GM18951 (cell line): ENCODE data around the gene SLC49A3.

Experiments
- POLR2A ChIP-seq: IDR thresholded peaks from 4 replicates; pipeline ENCODE4 v1.6.1; 2011; ENCODE audit warnings: mild to moderate bottlenecking; ENCODE audit not compliant: insufficient read length, insufficient read depth; ENCODE audit errors: extremely low read depth
- in situ Hi-C: fragments of 300-500 bp; cut with MboI; formaldehyde crosslinking; loops from one replicate; pipeline ENCODE4 v1.12.0; 2022; ENCODE audit warnings: low sequenced_read_pairs, mixed read lengths, inconsistent platforms; ENCODE audit not compliant: unreplicated experiment

Gene SLC49A3

DNA sequence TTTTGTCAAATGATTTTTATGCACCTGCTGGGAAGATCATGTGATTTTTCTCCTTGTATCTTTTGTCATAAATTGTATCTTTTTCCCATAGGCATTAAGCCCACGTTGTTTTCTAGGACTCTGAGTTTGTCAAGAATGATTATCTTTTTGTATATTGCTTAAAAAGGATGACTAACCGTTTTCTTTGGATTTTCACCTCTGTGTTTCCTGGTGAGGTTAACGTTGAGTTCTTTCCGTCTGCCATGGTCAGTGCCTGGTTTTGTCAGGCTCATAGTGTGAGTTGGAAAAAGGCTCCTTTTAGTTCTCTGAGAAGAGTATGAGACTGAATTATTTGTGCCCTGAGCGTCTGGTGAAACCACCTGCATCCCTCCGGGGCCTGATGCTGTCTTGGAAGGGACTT is 38.6 kb upstream of the SLC49A3 start:
- no peak for TF ChIP-seq POLR2A
- in situ Hi-C loops: no loop called here

DNA sequence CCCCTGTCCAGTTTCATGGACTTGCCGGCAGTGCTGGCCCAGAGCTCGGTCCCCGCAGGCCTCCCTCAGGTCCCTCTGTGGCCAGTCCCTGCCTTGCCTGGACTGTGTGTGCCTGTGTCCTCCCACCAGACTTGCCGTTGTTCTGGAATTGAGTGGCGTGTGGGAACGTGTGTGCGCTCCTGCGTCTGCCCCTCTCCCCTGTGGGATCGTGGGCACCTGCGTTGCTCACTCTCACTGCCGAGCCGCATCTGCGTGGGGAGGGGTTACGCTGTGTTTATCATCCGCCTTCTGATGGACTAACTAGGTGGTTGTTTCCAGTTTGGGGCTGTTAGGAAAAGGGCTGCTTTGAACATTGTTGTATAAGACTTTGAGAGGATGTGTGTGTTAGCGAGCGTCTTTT is 37.9 kb upstream of the SLC49A3 start:
- TF ChIP-seq POLR2A: no peak
- in situ Hi-C loops: no loop called here

DNA sequence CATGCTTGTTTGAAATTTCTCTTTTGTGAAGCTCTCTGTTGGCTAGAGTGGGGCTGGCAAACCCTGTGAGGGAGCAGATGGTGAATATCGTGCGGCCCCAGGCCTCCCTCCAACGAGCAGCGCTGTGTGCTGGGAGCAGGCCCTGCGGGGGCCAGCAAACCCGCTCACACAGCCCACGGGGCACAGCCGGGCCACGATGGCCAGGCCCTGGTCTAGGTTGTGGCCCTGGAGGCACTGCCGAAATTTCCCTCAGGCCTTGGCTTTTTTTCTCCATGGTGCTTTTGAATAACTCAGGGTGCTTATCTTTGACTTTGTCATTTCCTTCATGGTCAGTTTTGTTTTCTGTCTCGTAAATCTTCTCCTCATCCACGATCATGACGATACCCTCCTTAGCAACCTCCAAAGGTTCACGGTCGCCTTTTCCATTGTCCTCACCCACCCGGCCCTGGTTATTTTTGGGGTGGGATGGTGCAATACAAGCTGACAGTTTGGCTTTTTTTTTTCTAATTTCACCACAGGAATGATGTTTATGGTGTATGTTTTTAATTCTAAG is 37.4 kb upstream of the SLC49A3 start:
- in situ Hi-C loops: no loop called here
- TF ChIP-seq POLR2A: no peak

DNA sequence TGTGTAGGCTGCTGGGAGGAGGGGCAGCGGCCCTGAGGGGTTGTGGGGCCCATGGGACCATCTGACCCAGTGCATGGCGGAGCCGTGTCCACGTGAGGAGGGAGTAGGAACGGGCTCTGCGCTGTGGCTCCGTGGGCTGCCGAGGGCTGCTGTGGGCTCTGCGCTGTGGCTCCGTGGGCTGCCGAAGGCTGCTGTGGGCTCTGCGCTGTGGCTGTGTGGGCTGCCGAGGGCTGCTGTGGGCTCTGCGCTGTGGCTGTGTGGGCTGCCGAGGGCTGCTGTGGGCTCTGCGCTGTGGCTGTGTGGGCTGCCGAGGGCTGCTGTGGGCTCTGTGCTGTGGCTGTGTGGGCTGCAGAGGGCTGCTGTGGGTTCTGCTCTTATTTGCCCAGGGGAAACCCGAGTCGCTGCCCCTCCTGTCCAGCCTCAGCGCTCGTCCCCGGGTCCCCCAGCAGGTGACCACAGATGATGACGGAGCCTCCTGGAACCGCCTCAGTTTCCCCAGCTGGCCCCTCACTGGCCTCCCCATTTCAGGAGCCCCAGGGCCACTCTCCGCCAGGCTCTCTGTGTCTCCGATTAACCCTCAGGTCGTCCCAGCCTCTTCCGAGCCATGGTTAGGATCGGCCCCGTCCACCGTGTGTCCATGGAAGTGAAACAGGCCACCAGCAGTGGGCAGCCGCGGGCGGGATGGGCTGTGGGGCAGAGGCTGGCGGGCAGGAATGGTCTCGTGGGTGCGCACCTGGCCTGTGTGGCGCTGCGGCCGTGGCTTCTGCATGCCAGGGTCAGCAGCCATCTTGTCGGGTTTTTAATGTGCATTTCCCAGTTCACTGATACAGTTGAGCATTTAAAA is 36.7 kb upstream of the SLC49A3 start:
- no peak for TF ChIP-seq POLR2A
- in situ Hi-C loops: no loop called here

DNA sequence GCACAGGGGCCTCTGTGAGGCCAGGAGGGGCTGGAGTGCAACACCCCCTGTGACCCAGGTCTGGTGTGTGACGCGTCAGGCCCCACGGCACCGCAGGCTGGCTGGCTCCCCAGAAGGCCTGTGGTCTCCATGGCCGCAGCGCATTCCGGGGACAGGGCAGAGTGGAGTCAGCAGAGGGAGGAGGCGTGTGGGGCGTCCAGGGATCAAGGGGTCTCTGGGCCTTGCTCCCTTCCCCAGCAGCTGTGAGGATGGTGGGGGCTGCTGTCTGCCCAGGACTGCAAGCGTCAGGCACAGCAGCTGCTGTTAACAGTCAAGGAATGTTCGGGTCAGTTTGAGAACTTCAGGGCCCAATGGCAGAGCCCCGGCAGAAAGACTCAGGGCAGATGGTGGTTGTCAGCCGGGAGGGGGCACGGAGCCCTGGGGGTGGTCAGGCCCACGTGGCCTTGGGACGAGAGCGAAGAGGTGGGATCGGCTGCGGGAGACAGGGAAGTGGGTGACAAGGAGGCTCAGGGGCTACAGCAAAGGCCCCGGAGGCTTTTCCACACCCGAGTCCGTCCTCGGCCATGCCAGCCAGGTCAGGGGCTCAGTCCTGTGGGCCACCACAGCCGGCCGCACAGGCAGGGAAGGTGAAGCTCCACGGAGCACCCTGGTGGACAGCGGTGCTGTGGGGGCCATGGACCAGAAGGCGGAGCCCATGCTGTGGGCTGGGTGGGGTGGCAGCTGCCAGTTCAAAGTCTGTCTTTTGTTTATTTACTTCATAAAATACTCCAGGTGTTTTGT is 35.0 kb upstream of the SLC49A3 start:
- no peak for TF ChIP-seq POLR2A
- in situ Hi-C loops: no loop called here

DNA sequence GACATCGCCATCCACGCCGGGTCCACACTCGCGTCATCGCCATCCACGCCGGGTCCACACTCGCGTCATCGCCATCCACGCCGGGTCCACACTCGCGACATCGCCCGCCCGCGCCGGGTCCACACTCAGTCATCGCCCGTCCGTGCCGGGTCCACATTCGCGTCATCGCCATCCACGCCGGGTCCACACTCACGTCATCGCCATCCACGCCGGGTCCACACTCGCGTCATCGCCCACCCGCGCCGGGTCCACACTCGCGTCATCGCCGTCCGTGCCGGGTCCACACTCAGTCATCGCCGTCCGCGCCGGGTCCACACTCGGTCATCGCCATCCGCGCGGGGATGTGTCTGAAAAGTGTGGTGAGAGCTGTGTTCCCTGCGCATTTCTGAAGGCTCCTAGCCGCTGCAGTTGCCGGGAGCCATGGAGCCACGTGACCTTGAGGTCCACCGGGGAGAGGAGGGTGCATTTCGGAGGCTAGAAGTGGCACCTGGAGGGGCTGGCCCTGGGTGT is 34.0 kb upstream of the SLC49A3 start:
- TF ChIP-seq POLR2A: no peak
- in situ Hi-C loops: no loop called here

DNA sequence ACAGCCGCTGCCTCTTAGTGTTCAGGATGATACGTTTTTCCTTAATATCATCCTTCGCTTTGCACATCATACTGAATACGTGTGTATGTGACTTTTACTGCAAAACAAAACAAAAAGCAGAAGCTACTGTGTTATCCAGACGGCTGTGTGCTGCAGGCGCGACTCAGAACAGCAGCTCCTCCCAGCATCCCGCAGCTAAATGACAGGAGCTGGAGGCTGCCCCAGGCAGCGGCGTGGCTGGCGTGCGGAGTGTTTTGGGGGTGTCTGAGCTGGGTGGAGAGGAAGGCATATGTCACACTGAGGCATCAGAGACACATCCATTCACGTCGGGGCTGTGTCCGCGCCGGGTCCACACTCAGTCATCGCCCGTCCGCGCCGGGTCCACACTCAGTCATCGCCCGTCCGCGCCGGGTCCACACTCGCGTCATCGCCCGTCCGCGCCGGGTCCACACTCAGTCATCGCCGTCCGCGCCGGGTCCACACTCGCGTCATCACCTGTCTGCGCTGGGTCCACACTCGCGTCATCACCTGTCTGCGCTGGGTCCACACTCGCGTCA is 33.3 kb upstream of the SLC49A3 start:
- no peak for TF ChIP-seq POLR2A
- in situ Hi-C loops: no loop called here

DNA sequence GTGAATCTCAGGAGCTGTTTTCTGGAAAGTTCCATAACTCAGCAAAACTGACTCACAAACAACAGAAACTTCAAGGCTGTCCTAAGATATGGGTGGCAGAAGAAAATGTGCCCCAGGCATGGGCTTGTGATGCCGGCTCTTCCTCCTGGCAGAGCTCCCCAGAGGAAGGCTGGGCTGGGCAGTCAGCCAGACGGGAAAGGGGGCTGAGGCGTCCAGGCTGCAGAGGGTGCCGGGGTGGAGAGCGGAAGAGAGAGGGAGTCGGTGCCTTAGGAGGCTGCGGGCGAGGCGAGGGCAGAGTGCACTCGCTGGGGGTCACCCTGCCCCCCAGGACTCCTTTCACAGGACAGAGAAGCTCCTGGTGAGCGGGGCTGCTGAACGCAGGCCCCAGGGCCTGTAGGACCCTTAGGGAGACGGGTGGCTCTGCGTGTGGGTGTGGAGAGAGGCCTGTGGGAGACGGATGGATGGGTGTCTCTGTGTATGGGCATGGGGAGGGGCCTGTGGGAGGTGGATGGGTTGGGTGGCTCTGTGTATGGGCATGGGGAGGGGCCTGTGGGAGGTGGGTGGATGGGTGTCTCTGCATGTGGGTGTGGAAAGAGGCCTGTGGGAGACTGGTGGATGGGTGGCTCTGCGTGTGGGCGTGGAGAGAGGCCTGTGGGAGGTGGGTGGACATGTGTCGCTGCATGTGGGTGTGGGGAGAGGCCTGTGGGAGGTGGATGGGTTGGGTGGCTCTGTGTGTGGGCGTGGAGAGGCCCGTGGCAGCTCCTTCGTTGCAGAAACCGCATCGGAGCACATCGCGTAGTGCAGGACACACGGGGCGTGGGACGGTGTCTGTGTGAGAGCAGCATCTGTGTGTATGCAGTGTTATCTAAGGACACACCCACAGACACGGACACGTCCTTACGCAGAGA is 32.6 kb upstream of the SLC49A3 start:
- no peak for TF ChIP-seq POLR2A
- in situ Hi-C loops: no loop called here

DNA sequence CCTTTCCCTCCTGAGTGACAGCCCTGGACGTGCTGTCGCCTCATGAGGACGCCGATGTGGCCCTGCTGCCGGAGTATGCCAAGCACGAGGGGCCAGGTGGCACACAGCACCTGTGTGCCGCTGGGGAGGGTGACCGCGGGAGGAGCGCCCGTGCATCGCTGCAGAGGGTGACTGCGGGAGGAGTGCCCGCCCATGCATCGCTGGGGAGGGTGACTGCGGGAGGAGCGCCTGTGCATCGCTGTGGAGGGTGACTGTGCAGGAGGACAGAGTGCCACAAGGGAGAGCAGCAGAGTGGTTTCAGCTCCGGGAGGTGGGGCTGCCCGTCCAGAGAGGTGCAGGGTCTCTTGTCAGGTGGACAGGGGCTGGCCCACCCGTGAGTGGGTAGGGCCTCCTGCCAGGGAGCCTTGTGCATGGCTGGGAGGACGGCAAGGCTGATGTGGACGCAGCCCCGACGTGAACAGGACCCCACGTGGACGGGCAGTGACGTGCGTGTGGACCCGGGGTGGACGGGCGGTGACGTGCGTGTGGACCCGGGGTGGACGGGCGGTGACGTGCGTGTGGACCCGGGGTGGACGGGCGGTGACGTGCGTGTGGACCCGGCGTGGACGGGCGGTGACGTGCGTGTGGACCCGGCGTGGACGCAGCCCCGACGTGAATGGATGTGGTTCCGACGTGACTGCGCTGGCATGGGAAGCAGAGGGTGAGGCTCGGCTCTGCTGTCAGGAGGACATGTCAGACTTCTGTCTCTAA is 31.3 kb upstream of the SLC49A3 start:
- in situ Hi-C loops: no loop called here
- no peak for TF ChIP-seq POLR2A

DNA sequence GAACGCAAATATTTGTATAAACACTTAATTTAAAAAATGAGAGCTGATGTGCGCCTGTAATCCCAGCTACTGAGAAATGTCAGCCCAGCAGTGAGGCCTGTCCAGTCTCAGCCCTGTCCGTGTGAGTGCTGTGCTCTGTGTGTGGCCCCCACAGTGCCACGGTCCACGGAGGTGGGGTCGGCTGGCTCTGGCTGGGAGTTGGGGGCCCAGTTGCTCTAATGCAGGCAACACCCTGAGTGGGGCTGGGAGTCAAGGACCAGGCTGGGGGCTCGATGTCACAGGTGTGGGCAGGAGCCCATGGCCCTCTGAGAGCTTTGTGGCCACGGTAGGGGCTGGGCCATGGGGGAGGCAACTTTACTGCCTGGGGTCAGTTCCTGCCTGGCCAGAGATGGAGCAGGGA is 29.5 kb upstream of the SLC49A3 start:
- in situ Hi-C loops: no loop called here
- TF ChIP-seq POLR2A: no peak

DNA sequence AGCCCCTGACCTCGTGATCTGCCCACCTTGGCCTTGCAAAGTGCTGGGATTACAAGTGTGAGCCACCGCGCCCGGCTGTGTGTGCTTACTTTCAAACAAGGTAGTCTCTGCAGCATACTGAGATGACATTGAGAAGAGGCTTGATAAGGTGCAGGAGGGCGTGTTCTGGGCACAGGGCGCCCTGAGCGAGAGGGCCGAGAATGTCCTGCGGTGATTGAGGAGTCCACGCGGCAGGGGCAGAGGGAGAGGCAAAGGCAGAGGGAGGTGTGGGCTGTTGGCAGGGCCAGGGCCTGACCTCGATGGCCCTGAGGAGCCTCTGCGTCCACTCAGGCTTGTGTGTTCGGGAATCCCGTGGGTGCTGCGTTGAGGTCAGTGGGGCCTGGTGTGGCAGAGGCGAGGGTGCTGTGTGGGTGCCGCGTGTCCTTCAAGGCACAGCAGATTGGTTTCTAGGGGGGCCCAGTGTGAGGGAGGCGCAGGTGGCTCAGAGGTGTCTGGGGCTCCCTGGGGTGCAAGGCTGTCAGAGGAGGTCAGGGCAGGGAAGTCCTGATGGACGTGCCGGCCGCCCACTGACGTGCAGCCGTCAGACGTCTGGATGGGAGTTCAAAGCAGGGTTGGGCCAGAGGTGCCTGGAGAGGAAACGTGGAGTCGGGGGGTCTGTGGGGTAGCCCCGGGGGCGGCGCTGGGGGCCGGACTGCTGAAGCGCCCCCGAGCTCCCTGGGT is 28.8 kb upstream of the SLC49A3 start:
- in situ Hi-C loops: no loop called here
- TF ChIP-seq POLR2A: no peak
